ENCODE data around the gene SCD5.

SCD5 gene

DNA sequence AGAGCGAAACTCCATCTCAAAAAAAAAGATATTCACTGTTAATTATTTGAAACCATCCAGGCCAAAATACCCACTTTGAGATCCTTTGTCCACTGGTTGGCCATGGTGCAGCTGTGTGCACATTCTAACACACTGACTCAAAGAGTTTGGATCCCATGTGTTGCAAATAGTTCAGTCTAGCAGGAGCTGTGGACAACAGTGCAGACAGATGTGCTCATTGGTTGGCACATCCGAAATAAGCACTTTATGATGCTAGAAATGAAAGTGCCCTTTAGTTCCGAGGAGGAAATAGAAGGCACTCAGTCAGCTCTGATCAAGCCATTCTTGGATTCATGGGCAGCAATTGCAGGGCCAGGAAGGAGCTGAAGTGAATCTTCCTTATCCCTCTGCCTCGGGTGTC, 173.8 kb downstream of the SCD5 start:
- no peak for DNase-seq

DNA sequence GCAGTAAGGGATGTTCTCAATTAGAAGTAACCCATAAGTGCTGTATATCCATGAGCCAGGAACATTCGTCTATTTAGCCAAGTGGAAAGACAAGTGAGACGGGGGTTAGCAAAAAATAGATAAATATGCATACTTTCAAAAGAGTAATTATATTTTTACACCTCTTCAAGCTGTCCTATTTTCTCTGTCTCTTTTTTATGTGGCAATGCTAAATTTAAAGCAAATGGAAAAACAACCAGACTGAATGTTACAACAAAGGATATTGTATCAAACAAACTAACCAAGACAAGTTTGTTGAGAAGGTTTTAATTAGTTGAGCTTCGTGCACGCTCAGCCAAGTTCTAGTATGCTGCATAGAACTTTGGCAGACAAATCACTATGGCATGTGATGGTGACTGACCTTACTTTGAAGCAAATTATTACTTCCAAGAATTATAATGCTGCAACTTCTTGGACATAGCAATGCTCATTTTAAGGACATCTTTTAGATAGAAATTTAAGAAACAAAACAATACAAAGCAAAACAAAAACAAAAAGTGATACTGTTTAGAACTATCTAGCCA, 175.4 kb downstream of the SCD5 start:
- DNase-seq, result no peak

GRCh38 chr4:82621251-82621650, 177.3 kb downstream of the SCD5 start:
- no peak for DNase-seq

- no peak for DNase-seq
These were observed 178.4 kb downstream of the SCD5 start for GRCh38 chr4:82620126-82620735.

DNA sequence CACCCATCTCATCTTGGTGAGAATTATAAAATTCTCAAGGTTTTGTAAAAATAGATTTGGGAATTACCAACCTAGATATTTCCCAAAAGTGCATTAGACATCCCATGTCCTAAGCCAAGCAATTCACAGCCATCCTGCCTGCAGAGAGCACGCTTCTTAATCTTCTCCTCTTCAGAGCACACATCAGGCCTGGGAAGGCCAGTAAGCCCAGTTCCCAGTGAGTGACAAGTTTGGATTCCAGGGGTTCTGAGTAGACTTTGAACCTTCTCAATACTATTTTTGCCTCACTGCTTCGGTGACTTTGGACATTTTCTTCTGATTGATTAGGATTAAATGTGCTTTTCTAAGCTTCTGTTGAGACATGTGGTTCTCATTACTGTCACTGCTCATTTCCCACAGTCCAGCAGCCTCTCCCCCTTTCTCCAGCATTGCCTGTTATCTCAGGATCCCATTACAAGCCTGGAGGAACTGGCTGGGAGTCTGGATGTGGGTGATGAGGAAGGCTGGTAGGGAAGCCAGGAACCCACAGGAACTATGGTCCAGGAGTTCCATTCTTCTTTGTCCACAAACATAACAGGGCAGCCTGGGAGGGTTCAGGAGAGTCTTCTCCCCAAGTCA, 180.4 kb downstream of the SCD5 start:
- DNase-seq, result no peak

- DNase-seq, result no peak
These were observed 183.7 kb downstream of the SCD5 start for GRCh38 chr4:82614838-82615449.

DNA sequence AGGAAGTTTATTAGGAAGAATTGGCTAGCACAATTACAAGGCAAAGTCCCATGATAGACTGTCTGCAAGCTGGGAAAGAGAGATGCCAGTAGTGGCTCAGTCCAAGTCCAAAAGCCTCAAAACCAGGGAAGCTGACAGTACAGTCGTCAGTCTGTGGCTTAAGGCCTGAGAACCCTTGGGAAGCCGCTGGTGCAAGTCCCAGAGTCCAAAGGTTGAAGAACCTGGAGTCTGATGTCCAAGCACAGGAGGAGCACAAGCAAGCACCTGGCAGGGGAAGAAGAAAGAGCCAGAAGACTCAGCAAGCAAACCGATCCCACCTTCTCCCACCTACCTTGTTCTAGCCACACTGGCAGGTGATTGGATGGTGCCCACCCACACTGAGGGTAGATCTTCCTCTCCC, 185.5 kb downstream of the SCD5 start:
- no peak for DNase-seq

DNA sequence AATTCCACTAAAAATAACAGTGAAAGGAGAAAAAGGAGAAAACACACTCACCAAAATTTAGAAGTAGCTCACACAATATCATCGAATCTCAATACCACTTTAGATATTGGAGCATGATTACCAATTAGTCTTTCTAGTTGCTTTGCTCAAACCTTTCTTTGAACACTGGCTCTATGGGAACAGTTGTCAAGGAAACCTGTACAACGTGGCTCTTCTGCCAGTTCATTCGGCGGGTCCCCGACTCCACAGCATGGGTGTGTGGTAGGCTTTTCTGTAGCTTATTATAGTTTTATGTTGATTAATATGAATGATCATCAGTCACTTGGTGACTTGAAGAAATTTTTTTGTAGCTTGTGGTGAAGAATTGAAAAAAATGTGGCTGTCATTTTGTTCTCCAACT, 186.6 kb downstream of the SCD5 start:
- DNase-seq, result no peak

DNA sequence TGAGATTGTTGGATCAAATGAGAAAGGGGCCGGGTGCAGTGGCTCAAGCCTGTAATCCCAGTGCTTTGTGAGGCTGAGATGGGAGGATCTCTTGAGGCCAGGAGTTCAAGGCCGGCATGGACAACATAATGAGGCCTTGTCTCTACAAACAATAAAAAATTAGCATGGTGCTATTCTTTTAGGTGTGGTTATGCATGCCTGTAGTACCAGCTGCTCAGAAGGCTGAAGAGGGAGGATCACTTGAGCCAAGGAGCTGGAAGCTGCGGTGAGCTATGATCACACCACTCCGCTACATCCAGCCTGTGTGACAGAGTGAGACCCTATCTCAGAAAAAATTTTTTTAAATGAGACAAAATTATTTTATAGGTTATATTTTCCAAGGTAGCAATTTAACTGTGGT, 187.1 kb downstream of the SCD5 start:
- no peak for DNase-seq

- no peak for DNase-seq
These were observed 188.6 kb downstream of the SCD5 start for GRCh38 chr4:82610041-82610440.

GRCh38 chr4:82606622-82607021, 192.0 kb downstream of the SCD5 start:
- no peak for DNase-seq

- no peak for DNase-seq
These were observed 194.1 kb downstream of the SCD5 start for GRCh38 chr4:82604522-82604921.

GRCh38 chr4:82601242-82602015, 197.2 kb downstream of the SCD5 start:
- no peak for DNase-seq

DNA sequence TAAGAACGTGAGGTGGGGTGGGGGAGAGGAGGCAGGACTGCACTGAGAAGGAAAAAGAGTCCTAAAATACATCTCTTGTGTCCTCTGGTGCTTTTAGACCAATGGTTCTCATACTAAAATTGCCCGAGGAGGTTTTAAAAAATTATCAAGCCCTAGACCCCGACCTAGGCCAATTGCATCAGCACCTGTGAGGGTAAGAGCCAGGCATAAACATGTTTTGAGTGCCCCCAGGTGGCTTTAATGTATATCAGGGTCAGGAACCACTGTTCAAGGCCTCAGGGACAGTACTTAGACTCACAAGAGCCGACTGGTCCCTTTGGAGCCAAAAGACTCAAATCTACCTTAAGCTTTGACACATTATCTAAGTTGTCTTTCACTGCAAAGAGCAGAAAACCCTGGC, 199.3 kb downstream of the SCD5 start:
- no peak for DNase-seq

DNA sequence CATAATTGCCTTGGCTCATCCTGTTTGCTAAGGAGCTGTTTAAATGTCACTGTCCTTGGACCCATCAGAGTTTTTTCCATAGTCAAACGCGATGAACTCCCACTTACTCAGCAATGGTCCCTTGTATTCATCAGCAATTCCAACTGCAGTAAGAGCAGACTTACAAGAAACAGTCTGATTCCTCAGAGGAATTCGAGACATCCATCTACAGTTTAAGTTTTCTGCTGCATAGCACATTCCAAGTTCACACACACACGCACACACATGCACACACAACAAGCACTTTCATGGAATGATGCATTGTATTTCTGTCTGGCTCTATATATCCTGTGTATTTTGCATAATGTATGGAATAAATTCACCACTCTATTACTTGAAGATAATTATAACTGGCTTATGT, 204.1 kb downstream of the SCD5 start:
- no peak for DNase-seq

- no peak for DNase-seq
These were observed 205.2 kb downstream of the SCD5 start for GRCh38 chr4:82593411-82593810.

- no peak for DNase-seq
These were observed 206.0 kb downstream of the SCD5 start for GRCh38 chr4:82592639-82593038.

GRCh38 chr4:82591592-82591991, 207.0 kb downstream of the SCD5 start:
- DNase-seq, result no peak

- no peak for DNase-seq
These were observed 208.8 kb downstream of the SCD5 start for GRCh38 chr4:82589756-82590155.

- DNase-seq, result no peak
These were observed 209.8 kb downstream of the SCD5 start for GRCh38 chr4:82588771-82589270.

DNA sequence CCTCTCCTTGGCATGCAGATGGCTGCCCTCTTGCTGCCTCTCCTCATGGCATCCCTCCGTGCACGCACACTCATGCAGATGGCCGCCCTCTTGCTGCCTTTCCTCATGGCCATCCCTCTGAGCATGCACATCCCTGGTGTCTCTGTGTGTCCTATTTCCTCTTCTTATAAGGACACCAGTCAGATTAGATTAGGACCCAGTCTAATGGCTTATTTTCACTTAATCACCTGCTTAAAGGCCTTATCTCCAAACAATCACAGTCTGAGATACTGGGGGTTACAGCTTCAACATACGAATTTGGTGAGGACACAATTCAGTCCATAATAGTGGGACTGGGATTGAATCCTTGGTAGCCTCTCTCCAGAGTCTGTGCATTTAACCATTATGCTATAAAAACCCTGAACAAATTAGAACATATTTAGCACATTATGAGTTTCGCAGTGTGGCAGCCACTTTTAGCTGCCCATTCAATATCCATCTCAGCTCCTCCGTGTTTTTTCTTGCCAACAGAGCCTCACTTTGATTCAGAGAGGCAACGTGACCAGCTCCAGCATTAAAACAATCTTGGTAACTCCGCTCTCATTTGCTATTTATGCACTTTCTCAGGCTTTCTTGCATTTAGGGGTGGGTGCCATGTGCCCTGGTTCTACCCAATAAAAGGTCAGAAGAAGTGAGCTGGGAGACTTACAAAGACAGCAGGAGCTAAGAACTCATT, 210.6 kb downstream of the SCD5 start:
- DNase-seq, result no peak

DNA sequence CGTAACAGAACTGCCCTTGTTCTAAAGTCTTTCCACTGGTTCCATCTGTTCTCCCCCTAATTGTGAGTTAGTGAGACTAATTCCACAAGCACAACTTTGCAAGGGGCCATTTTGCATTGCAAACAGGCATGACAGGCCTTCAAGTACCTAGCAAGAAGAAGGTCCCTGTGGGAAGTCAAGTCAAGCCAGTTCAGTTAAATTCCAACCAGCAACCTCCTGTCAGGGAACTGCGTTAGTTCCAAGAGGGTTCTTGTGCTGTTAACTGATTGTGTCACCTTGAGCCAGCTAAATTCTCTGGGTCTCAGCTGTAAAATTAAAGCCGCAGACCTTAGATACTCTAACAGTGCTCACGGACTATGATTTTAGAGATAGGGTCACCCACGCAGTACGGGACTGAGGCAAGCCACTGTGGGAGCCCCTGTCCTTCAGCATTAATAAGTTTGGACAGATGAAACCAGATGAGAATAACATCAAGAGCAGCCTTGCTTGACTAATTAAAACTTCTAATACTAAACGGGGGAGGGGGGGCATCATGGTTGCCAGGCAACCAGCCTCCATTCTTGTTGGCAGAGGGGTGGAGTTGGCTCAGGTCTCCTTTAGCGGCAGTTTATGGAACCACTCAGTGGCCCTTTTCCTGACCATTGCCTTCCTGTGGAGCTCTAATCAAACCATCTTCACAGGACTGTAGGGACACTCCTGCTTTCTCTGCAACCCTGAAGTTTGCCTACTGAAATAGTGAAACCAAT, 212.7 kb downstream of the SCD5 start:
- no peak for DNase-seq
